GM18867 (cell line): ENCODE data around the gene CDH4.

Source experiments
- ATAC-seq: cut with Tn5 transposase; IDR thresholded peaks from one replicate; pipeline ENCODE4 v1.9.1; 2021; ENCODE audit warnings: mild to moderate bottlenecking, moderate library complexity; ENCODE audit not compliant: unreplicated experiment

The CDH4 gene

GRCh38 chr20:61660559-61660958 lies 408.5 kb downstream of the CDH4 start:
- ATAC-seq = no peak

DNA sequence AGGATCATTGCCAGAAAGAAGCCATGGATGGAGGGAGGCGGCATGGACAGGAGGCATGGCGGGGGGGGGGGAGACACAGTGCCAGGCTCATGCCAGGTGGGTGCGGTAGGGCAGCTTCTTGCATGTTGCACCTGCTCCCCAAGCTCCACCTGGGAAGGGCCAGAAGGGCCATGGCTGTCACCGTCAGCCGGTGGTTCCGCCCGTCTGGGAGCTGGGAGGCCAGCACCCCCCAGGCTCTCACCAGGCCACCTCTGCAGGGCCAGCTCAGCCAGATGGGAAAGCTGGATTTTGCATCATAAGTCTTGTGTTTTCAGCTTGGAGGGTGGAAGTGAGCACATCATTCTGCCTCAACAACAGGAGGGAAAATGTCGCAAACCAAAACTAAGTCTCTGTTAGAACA lies 409.0 kb downstream of the CDH4 start:
- no peak for ATAC-seq

GRCh38 chr20:61661583-61661982 lies 409.5 kb downstream of the CDH4 start:
- ATAC-seq = no peak

GRCh38 chr20:61662226-61662967 lies 410.3 kb downstream of the CDH4 start:
- ATAC-seq = no peak

DNA sequence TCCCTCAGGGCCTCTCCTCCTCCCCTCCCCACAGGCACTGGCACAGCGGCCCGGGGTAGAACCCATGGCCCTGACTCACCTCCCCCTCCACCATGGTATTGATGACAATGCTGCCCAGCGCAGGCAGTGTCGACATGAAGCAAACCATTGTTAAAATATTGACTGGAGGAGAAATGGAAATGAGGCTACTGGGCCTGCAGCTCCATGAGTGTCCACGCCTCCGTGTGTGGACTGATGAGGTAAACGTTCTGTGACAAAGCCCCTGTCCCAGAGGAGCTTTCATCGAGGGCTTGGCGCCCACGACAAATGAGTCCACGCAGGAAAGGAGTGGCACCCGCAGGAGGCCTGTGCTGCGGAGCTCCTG lies 410.9 kb downstream of the CDH4 start:
- ATAC-seq = no peak

- no peak for ATAC-seq
Measured at GRCh38 chr20:61663521-61664425, 411.7 kb downstream of the CDH4 start.

DNA sequence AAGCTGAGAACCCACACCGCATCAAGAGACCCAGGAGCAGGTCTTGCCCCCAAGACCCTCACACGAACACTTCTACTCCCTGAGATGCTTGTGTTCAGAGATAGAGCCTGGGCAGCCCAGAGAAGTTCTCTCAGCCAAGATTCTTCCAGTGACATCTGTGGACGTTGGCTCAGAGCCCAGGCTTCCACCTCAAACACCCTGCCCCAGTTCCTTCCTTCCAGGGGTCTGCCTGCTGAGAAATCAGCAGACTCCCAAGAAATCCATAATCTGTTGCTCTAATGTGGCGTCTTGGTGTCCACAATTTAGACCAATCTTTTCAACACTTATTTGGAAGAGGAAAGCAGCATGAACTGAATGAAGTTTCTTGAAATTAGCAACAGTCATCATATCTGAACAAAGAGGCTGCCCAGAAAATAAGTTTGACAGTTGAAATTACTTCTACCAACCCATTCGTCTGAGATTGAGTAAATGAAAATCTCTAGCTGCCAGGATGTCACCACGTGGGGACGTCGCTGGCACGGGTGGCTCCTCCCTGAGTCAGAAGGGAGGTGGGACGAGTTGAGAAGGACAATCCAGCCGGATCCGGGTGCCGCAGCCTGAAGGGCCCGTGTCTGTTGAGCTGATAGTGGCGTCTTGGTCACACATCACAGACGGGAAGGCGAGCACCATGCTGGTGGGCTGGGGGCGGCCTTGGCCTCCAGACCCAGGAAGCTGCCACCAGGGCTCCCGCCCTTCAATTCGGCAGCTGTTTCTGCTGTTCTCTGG lies 412.7 kb downstream of the CDH4 start:
- ATAC-seq = no peak

GRCh38 chr20:61665528-61666470 lies 413.7 kb downstream of the CDH4 start:
- no peak for ATAC-seq

DNA sequence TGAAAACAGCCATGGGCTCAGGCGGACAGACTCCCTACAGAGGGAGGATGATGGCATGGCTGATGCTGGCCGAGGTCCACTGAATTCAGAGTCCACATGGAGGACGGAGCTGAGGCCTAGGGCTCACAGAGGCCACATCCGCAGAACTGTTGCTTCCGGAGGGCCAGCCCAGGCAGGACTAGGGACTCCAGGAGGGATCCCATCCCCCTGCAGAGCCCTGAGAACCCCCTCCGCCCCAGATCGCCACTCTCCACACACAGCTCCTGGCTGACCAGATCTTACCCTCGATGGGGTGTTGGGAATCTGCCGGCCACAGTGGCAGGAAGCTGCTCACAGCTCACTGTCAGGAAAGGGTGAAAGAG lies 414.4 kb downstream of the CDH4 start:
- ATAC-seq = no peak

GRCh38 chr20:61667056-61667792 lies 415.2 kb downstream of the CDH4 start:
- no peak for ATAC-seq

DNA sequence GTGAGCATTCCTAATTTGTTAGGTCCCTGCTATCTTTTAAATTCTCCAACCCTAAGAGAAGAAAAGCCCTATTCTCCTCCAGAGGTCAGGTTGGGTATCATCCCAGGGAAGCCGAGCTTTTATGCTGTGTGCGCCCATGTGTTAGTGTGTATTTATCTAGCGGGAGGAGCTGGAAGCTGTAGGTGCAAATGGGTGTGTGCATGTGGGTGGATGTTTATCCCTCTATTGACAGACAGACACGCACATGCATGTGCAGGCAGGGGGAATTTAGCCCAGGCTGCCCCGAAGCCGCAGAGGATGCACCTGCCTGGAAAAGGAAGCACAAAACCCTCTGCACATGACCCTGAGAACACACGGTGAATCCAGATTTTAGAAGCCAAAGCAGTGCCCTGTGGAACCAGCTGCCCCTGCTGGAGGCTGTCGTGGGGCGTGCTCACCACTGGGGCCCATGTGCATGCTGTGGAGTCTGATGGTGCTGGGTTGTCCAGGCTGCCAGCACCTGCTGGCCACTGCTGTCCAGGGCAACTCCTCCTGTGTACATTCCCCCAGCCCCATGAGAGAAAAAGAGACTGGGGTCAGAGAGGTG lies 416.1 kb downstream of the CDH4 start:
- ATAC-seq = no peak

DNA sequence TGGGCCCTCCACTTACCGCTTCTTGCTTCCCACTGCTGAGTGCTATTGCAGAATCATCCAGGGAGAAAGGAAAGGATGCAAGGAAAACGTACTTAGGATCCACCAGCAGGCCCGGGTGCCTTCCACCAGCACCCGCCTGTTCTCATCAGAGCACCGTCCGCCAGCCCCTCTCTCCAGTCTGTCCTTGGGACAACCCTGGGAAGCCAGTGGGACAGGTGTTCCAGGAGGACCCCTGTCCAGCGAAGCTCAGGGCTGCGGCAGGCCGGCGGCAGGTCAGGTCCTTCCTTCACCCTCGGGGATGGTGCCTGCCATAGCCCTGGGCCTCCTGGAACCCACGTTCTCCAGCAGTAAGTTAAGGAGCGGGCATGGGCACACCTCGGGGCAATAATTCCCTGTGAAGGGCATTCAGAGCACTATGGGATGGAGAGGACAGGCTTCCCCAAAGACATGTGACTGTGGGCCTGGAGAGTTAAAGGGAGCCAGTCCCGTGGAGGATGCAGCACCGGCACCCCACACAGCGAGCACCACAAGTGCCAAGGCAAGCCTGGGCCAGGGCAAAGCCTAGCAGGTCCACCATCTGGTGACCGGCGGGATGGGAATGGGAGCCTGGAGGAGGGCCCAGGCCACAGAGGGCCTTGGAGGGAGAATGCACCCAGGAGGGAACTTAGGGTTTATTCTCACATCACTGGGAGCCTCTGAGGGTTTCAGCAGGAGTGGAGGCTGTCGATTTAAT lies 416.9 kb downstream of the CDH4 start:
- ATAC-seq = no peak

- ATAC-seq = no peak
Measured at GRCh38 chr20:61670274-61670673, 418.2 kb downstream of the CDH4 start.

DNA sequence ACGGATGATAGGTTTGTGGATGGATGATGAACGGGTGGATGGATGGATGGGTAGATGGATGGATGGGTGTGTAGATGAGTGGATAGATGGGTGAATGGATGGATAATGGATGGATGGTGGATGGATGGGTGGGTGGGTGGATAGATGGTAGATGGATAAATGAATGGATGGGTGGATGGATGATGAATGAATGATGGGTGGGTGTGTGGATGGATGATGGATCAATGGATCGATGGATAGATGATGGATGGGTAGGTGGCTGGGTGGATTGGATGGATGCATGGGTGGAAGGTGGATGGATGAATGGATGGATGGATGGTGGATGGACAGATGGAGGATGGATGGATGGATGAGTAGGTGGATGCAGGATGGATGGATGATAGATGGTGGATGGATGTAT lies 419.5 kb downstream of the CDH4 start:
- no peak for ATAC-seq

DNA sequence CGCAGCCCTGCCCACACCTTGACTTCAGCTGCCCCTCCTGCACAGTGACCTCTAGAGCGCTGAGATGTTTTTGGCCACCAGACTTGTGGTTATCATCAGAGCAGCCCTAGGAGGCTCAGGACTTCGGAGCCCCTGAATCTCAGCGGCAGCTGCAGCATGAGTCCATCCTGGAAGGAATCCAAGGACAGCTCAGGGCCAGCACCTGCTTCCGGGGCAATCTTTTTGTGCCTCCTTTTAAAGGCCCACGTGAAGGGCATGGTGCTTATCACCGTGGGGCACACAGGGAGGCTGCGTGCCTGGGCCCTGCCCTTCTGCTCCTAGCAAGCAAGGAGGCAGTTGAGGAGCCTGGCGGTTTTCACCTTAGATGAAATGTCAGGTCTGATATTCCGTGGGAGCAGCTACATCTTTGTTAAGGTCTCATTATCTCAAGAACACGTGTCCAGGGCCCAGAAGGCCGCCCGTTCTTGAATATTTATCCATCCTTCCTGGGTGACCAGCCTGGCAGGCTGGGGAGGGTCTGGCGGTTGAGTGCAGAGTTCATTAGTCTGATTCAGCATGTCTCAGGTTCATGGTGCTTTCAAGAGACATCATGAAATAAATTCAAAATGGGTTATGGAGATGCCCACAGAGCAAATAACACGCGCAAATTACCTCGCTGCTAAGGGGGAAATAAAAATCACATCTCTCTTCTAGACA lies 421.2 kb downstream of the CDH4 start:
- no peak for ATAC-seq

DNA sequence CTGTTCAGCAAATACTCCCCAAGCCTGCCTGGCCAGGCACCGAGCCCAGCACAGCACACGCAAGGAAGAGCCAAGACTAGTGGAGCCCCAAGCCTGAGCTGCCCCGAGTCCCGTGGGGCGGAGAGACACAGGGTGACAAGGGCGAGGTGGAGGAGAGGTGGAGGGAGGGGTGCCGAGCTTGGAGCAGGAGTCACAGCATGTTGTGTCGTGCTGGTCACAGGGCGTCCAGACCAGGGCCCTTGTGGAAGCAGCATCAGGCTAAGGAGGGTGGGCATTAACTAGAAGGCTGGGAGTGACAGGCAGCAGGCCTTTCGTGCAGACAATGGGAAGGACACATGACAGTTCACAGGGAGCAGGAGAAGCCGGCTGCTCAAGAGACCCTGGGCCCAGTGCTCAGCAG lies 422.1 kb downstream of the CDH4 start:
- no peak for ATAC-seq

- ATAC-seq = no peak
Measured at GRCh38 chr20:61674688-61675087, 422.6 kb downstream of the CDH4 start.

DNA sequence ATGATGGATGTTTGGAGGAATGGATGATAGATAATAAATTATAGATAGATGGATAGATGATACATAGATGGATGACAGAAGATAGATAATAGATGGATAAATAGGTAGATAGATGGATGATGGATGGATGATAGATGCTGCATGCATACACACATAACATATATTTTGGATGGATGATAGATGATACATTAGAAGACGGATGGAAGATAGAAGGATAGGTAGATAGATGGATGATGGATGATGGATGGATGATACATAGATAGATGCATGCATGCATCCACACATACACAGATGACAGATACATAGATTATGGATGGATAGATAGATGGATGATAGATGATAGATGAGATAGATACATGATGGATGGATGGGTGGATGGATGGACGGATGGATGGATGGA lies 425.9 kb downstream of the CDH4 start:
- no peak for ATAC-seq
